Gastrocnemius medialis (tissue), 4 donors: ENCODE results near the gene FAM181A.

ENCODE experiments used
- CTCF ChIP-seq, 5 experiments: fragments of 450-650 bp in 3 of 5; fragments of 200-600 bp in 2 of 5; sonication (generic) in 2 of 5; IDR thresholded peaks in 4 of 5; conservative IDR thresholded peaks in 1 of 5; 1 replicate in 4 of 5; 2 replicates in 1 of 5; pipeline ENCODE4 v1.5.1; 2016 to 2019; ENCODE audit warnings: antibody characterized with exemption in 5 of 5, mild to moderate bottlenecking in 3 of 5, moderate library complexity in 3 of 5
- POLR2A ChIP-seq, 2 donors: fragments of 450-650 bp; IDR thresholded peaks; one replicate each; pipeline ENCODE4 v1.6.1; 2017; ENCODE audit warnings: antibody characterized with exemption in 2 of 2, mild to moderate bottlenecking in 2 of 2, moderate library complexity in 2 of 2

- no peak for TF ChIP-seq CTCF (IDR thresholded peaks at IDR 0.05 in 4 of 5, conservative IDR thresholded peaks at IDR 0.05 in 1 of 5)
- no peak for TF ChIP-seq POLR2A (IDR thresholded peaks at IDR 0.05)
These were observed 32.0 kb upstream of the FAM181A start for GRCh38 chr14:93895023-93895604.
